NT2/D1 (cell line): ENCODE results near the gene CTDSPL2.
"Not testable (repeated sequence)": the region's sequence is repeated elsewhere in the genome, so short reads cannot be mapped to it uniquely, and the experiment has no call there.

ENCODE experiments used
- DNase-seq: peaks from one replicate; pipeline ENCODE4 v3.0.0-alpha.2; 2011; ENCODE audit warnings: low read depth, low spot score
- H3K27me3 ChIP-seq: 2 replicates; pipeline ENCODE4 v1.6.0; 2011; ENCODE audit warnings: mild to moderate bottlenecking; ENCODE audit not compliant: insufficient read length, insufficient read depth
- H3K36me3 ChIP-seq: 2 replicates; pipeline ENCODE4 v1.6.1; 2011; ENCODE audit warnings: mild to moderate bottlenecking, low read length, mixed read lengths; ENCODE audit not compliant: insufficient read depth, insufficient read length
- H3K4me1 ChIP-seq: 2 replicates; pipeline ENCODE4 v1.5.1; 2011; ENCODE audit not compliant: insufficient read depth, insufficient read length
- H3K4me3 ChIP-seq: 2 replicates; pipeline ENCODE4 v1.5.1; 2011; ENCODE audit warnings: low read depth; ENCODE audit not compliant: insufficient read length
- H3K9ac ChIP-seq: 2 replicates; pipeline ENCODE4 v1.6.0; 2011; ENCODE audit warnings: low read depth; ENCODE audit not compliant: insufficient read length
- H3K9me3 ChIP-seq: 2 replicates; pipeline ENCODE4 v1.5.1; 2011; ENCODE audit warnings: mild to moderate bottlenecking, low read length; ENCODE audit not compliant: insufficient read depth
- SUZ12 ChIP-seq: IDR thresholded peaks from 2 replicates; pipeline ENCODE4 v1.6.1; 2011; ENCODE audit not compliant: insufficient read length, insufficient read depth; ENCODE audit errors: extremely low read depth
- YY1 ChIP-seq: IDR thresholded peaks from 2 replicates; pipeline ENCODE4 v1.6.1; 2011; ENCODE audit not compliant: insufficient read length, insufficient read depth
- ZNF274 ChIP-seq: IDR thresholded peaks from 2 replicates; pipeline ENCODE4 v1.6.1; 2011; ENCODE audit warnings: mild to moderate bottlenecking, low read depth, low read length

The CTDSPL2 gene

GRCh38 chr15:44427756-44428724 is 611 bp downstream of the CTDSPL2 start:
- peak; percentile 23 for DNase-seq
- H3K9me3 ChIP-seq = no peaks in the 10 kb centered on the region
- TF ChIP-seq ZNF274 (no peak), YY1 (no peak), SUZ12 (no peak)
- no peaks in the 10 kb centered on the region for H3K4me1 ChIP-seq
- no peaks in the 10 kb centered on the region for H3K27me3 ChIP-seq
- H3K9ac ChIP-seq = peak overlapping the region; percentile 99
- H3K36me3 ChIP-seq = peaks cover 4% of the 10 kb centered on the region
- H3K4me3 ChIP-seq = peak overlapping the region; percentile 99

- no peak for TF ChIP-seq YY1
- no peak for TF ChIP-seq ZNF274
- no peak for TF ChIP-seq SUZ12
- peaks cover 6% of the 10 kb centered on the region for H3K36me3 ChIP-seq
- no peak overlapping the region for H3K9ac ChIP-seq
- H3K27me3 ChIP-seq = no peaks in the 10 kb centered on the region
- H3K4me3 ChIP-seq = no peak overlapping the region
- H3K4me1 ChIP-seq = no peaks in the 10 kb centered on the region
- no peaks in the 10 kb centered on the region for H3K9me3 ChIP-seq
- no peak for DNase-seq
Measured at GRCh38 chr15:44435893-44436667, 8.7 kb downstream of the CTDSPL2 start.

- H3K4me1 ChIP-seq = no peaks in the 10 kb centered on the region
- no peaks in the 10 kb centered on the region for H3K27me3 ChIP-seq
- DNase-seq = no peak
- H3K9me3 ChIP-seq = 0 out of 2 replicates have a peak, but pooled peaks cover 6% of the 10 kb centered on the region
- H3K36me3 ChIP-seq = peaks cover 2% of the 10 kb centered on the region
- H3K4me3 ChIP-seq = no peak overlapping the region
- TF ChIP-seq ZNF274 = no peak
- TF ChIP-seq YY1 = no peak
- no peak for TF ChIP-seq SUZ12
- no peak overlapping the region for H3K9ac ChIP-seq
Measured at GRCh38 chr15:44438402-44438801, 11.0 kb downstream of the CTDSPL2 start.

- H3K4me3 ChIP-seq = no peak overlapping the region
- TF ChIP-seq SUZ12 (no peak), YY1 (no peak), ZNF274 (no peak)
Measured at GRCh38 chr15:44441095-44441501, 13.7 kb downstream of the CTDSPL2 start.

GRCh38 chr15:44443515-44443914 is 16.1 kb downstream of the CTDSPL2 start:
- Histone ChIP-seq H3K4me3 (no peak overlapping the region), H3K9ac (no peak overlapping the region), H3K36me3 (peaks cover 10% of the 10 kb centered on the region), H3K9me3 (0 out of 2 replicates have a peak, but pooled peaks cover 6% of the 10 kb centered on the region), H3K27me3 (no peaks in the 10 kb centered on the region), H3K4me1 (no peaks in the 10 kb centered on the region)
- no peak for TF ChIP-seq ZNF274
- TF ChIP-seq SUZ12 = no peak
- no peak for TF ChIP-seq YY1
- DNase-seq = no peak

More at GRCh38 chr15:44441095-44441501, 13.7 kb downstream of the CTDSPL2 start:
- 0 out of 2 replicates have a peak, but pooled peaks cover 6% of the 10 kb centered on the region for H3K9me3 ChIP-seq
- H3K4me1 ChIP-seq = no peaks in the 10 kb centered on the region
- peaks cover 2% of the 10 kb centered on the region for H3K36me3 ChIP-seq
- no peak overlapping the region for H3K9ac ChIP-seq
- no peak for DNase-seq
- no peaks in the 10 kb centered on the region for H3K27me3 ChIP-seq

- H3K4me3 ChIP-seq = no peak overlapping the region
- H3K4me1 ChIP-seq = no peaks in the 10 kb centered on the region
- H3K27me3 ChIP-seq = no peaks in the 10 kb centered on the region
- no peak for DNase-seq
- H3K36me3 ChIP-seq = peaks cover 10% of the 10 kb centered on the region
- H3K9ac ChIP-seq = no peak overlapping the region
- H3K9me3 ChIP-seq = 0 out of 2 replicates have a peak, but pooled peaks cover 3% of the 10 kb centered on the region
- no peak for TF ChIP-seq YY1
- TF ChIP-seq ZNF274 = no peak
- no peak for TF ChIP-seq SUZ12
Measured at GRCh38 chr15:44447772-44448376, 20.4 kb downstream of the CTDSPL2 start.

- Histone ChIP-seq H3K4me1 (no peaks in the 10 kb centered on the region), H3K9ac (no peak overlapping the region), H3K27me3 (no peaks in the 10 kb centered on the region), H3K9me3 (no peaks in the 10 kb centered on the region), H3K36me3 (peaks cover 10% of the 10 kb centered on the region), H3K4me3 (no peak overlapping the region)
- DNase-seq = no peak
- no peak for TF ChIP-seq SUZ12
- no peak for TF ChIP-seq YY1
- no peak for TF ChIP-seq ZNF274
Measured at GRCh38 chr15:44450172-44450571, 22.7 kb downstream of the CTDSPL2 start.

- not testable (repeated sequence) for H3K4me1 ChIP-seq, DNase-seq, H3K27me3 ChIP-seq, H3K9me3 ChIP-seq, H3K4me3 ChIP-seq, H3K9ac ChIP-seq, H3K36me3 ChIP-seq
Measured at GRCh38 chr15:44453578-44454283, 26.3 kb downstream of the CTDSPL2 start.
